MM.1S (cell line): ENCODE measurements around the gene AMACR.

Source experiments
- DNase-seq: peaks from one replicate; pipeline ENCODE4 v3.0.0-alpha.2; 2015
- H2AFZ ChIP-seq: fragments of 300-600 bp; sonication (generic); 2 replicates; pipeline ENCODE4 v1.6.0; 2016; ENCODE audit warnings: antibody characterized with exemption, low read length
- H3F3A ChIP-seq: fragments of 300-600 bp; sonication (generic); 2 replicates; pipeline ENCODE4 v1.6.1; 2016; ENCODE audit warnings: mild to moderate bottlenecking, antibody characterized with exemption, low read length, moderate library complexity, mixed read lengths; ENCODE audit not compliant: insufficient read depth
- H3K27ac ChIP-seq: fragments of 300-600 bp; sonication (generic); 2 replicates; pipeline ENCODE4 v1.5.1; 2016; ENCODE audit warnings: mild to moderate bottlenecking, low read length
- H3K27me3 ChIP-seq: fragments of 300-600 bp; sonication (generic); replicated peaks from 2 replicates; pipeline ENCODE4 v1.6.0; 2016; ENCODE audit warnings: low read length; ENCODE audit not compliant: insufficient read depth
- H3K36me3 ChIP-seq: fragments of 300-600 bp; sonication (generic); replicated peaks from 2 replicates; pipeline ENCODE4 v1.6.1; 2016; ENCODE audit warnings: mild to moderate bottlenecking, low read length, mixed read lengths; ENCODE audit not compliant: insufficient read depth
- H3K4me1 ChIP-seq: fragments of 300-600 bp; sonication (generic); 2 replicates; pipeline ENCODE4 v1.6.1; 2016; ENCODE audit warnings: low read length, mixed read lengths
- H3K4me2 ChIP-seq: fragments of 300-600 bp; sonication (generic); 2 replicates; pipeline ENCODE4 v1.6.0; 2016; ENCODE audit warnings: low read depth, low read length
- H3K4me3 ChIP-seq: fragments of 300-600 bp; sonication (generic); 2 replicates; pipeline ENCODE4 v1.5.1; 2016; ENCODE audit warnings: low read length, mixed read lengths
- H3K79me2 ChIP-seq: fragments of 300-600 bp; sonication (generic); 2 replicates; pipeline ENCODE4 v1.6.1; 2016; ENCODE audit warnings: mixed run types, low read length, mixed read lengths
- H3K9ac ChIP-seq: fragments of 300-600 bp; sonication (generic); 2 replicates; pipeline ENCODE4 v1.6.1; 2016; ENCODE audit warnings: low read length, mixed read lengths
- H3K9me2 ChIP-seq: fragments of 300-600 bp; sonication (generic); replicated peaks from 2 replicates; pipeline ENCODE4 v1.6.1; 2016; ENCODE audit warnings: mild to moderate bottlenecking, low read length, mixed read lengths; ENCODE audit not compliant: insufficient read depth
- H3K9me3 ChIP-seq: fragments of 300-600 bp; sonication (generic); replicated peaks from 2 replicates; pipeline ENCODE4 v1.6.1; 2016; ENCODE audit warnings: mild to moderate bottlenecking, low read length, mixed read lengths; ENCODE audit not compliant: insufficient read depth
- H4K20me1 ChIP-seq: fragments of 300-600 bp; sonication (generic); 2 replicates; pipeline ENCODE4 v1.6.1; 2016; ENCODE audit warnings: mild to moderate bottlenecking, low read length, moderate library complexity, mixed read lengths; ENCODE audit not compliant: insufficient read depth
- CTCF ChIP-seq: fragments of 300-600 bp; sonication (generic); IDR thresholded peaks from 2 replicates; pipeline ENCODE4 v1.5.1; 2016; ENCODE audit warnings: antibody characterized with exemption, low read length, mixed read lengths
- EZH2 ChIP-seq: fragments of 300-600 bp; sonication (generic); optimal IDR thresholded peaks from 2 replicates; pipeline ENCODE3; 2017; ENCODE audit warnings: low read depth, mild to moderate bottlenecking, antibody characterized with exemption, low read length, mixed read lengths
- EZH2phosphoT487 ChIP-seq: fragments of 300-600 bp; sonication (generic); IDR thresholded peaks from 2 replicates; pipeline ENCODE4 v1.6.1; 2018; ENCODE audit warnings: antibody characterized with exemption, low read length

Gene AMACR

GRCh38 chr5:34007201-34007620 is 639 bp downstream of the AMACR start:
- Histone ChIP-seq H3K27ac (peak overlapping the region; percentile 90; the same call in 1 of the 2 replicates), H3K4me2 (peak overlapping the region; percentile 85), H3K27me3 (no peaks in the 10 kb centered on the region), H3K4me3 (peak overlapping the region; percentile 82), H3K4me1 (peaks cover 8% of the 10 kb centered on the region), H3K9me2 (no peaks in the 10 kb centered on the region), H2AFZ (peak overlapping the region; percentile 87), H3K9ac (peak overlapping the region; percentile 69), H3K79me2 (no peaks in the 10 kb centered on the region), H4K20me1 (no peaks in the 10 kb centered on the region), H3F3A (peaks cover 22% of the 10 kb centered on the region), H3K36me3 (no peaks in the 10 kb centered on the region), H3K9me3 (no peaks in the 10 kb centered on the region)
- DNase-seq, result no peak
- TF ChIP-seq EZH2 (no peak), EZH2phosphoT487 (no peak), CTCF (no peak)

- no peak for TF ChIP-seq CTCF
- TF ChIP-seq EZH2phosphoT487, result no peak
- no peak for TF ChIP-seq EZH2
- no peak for DNase-seq
- no peak overlapping the region for H3K4me2 ChIP-seq
- H3K79me2 ChIP-seq, result no peaks in the 10 kb centered on the region
- H2AFZ ChIP-seq, result no peak overlapping the region
- H3K9me3 ChIP-seq, result no peaks in the 10 kb centered on the region
- no peak overlapping the region for H3K4me3 ChIP-seq
- no peaks in the 10 kb centered on the region for H3K27me3 ChIP-seq
- peaks cover 8% of the 10 kb centered on the region for H3K4me1 ChIP-seq
- peaks cover 22% of the 10 kb centered on the region for H3F3A ChIP-seq
- H3K27ac ChIP-seq, result no peak overlapping the region
- no peaks in the 10 kb centered on the region for H3K36me3 ChIP-seq
- no peak overlapping the region for H3K9ac ChIP-seq
- no peaks in the 10 kb centered on the region for H4K20me1 ChIP-seq
- H3K9me2 ChIP-seq, result no peaks in the 10 kb centered on the region
Observed at GRCh38 chr5:34005681-34006080, 2.2 kb downstream of the AMACR start.

GRCh38 chr5:34005211-34005610 is 2.6 kb downstream of the AMACR start:
- H3K79me2 ChIP-seq, result no peaks in the 10 kb centered on the region
- H3K9me2 ChIP-seq, result no peaks in the 10 kb centered on the region
- TF ChIP-seq EZH2phosphoT487 (no peak), CTCF (no peak), EZH2 (no peak)
- H3F3A ChIP-seq, result peaks cover 22% of the 10 kb centered on the region
- no peaks in the 10 kb centered on the region for H4K20me1 ChIP-seq
- H3K36me3 ChIP-seq, result no peaks in the 10 kb centered on the region
- H3K4me3 ChIP-seq, result no peak overlapping the region
- peaks cover 8% of the 10 kb centered on the region for H3K4me1 ChIP-seq
- no peak overlapping the region for H3K27ac ChIP-seq
- no peak overlapping the region for H3K9ac ChIP-seq
- H3K4me2 ChIP-seq, result no peak overlapping the region
- H2AFZ ChIP-seq, result no peak overlapping the region
- no peak for DNase-seq
- no peaks in the 10 kb centered on the region for H3K9me3 ChIP-seq
- H3K27me3 ChIP-seq, result no peaks in the 10 kb centered on the region
